ENCODE results near the gene NECTIN1. TPM values are rescaled to one million over a fixed set of nuclear protein-coding genes. Genes with fewer than 3 reads are reported as not detected.

The NECTIN1 gene
- total and polyA plus RNA-seq, 7 donors: 0.42 to 3.5 (median 1.7) TPM

DNA sequence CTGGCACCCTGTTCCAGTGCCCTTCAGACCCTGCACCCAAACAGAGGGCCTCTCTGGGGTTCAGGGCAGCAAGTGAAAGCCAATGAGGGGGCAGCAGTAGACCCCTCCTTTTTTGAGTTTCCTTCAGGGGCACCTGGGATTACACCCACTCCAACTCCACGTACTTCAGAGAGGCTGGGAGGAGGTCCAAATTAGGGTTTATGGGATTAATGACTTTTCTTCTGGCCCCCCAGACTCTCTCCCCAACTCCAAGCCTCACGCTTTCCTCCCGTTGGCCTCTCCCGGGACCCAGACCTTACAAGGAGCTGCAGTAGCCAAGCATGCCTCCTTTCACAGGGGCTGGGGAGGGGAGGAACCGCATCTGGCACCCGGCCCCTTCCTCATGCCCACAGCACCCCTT lies 101.7 kb downstream of the NECTIN1 start:
- no peak overlapping the region for H3K4me3 ChIP-seq
- TF ChIP-seq CTCF (IDR thresholded peaks at IDR 0.05): no peak
- 61 to 74% (median 63%) methylated on average over 6 of the region's 6 CpGs for WGBS, 3 donors
- H3K36me3 ChIP-seq (ENCODE audit: insufficient read depth in 1 of 2, low read depth in 1 of 2): no peaks in the 10 kb centered on the region
- H3K4me1 ChIP-seq: peaks cover 6% of the 10 kb centered on the region
- DNase-seq: peak in 1 of 2 donors; percentile 42
- no peak overlapping the region for H3K27ac ChIP-seq
- peaks cover 0 to 4% (median 0%) of the 10 kb centered on the region in 3 donors for H3K27me3 ChIP-seq (ENCODE audit: insufficient read depth in 3 of 3, low read length in 2 of 3)
- no peak for ATAC-seq
- no peaks in the 10 kb centered on the region for H3K9me3 ChIP-seq
- intact Hi-C loops (cut with DNase I): no loop called here

DNA sequence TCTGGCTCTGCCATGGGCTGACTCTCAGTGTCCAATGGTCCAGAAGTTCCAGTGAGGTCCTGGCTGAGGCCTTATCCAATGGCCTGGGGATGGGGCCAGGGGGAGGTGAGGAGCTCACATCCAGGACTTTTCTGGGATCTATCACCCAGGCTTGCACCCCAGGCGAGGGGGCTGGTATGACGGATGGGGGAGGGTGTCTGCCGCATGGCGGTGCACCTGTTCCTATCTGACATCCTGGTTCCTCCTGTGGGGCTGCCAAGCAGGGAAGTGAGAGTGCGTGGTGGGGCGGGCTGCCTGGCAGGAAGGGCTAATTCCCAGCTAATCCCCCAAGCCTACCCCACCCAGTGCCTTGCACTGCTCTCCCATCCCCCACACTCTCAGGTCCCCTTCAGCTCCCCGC lies 102.1 kb downstream of the NECTIN1 start:
- WGBS, 3 donors: 23 to 29% (median 24%) methylated on average over 7 of the region's 7 CpGs
- ATAC-seq: peak; percentile 29 to 81 (median 66)
- peaks cover 0 to 4% (median 0%) of the 10 kb centered on the region in 3 donors for H3K27me3 ChIP-seq (ENCODE audit: insufficient read depth in 3 of 3, low read length in 2 of 3)
- peaks cover 6% of the 10 kb centered on the region for H3K4me1 ChIP-seq
- no peak for TF ChIP-seq CTCF (IDR thresholded peaks at IDR 0.05)
- no peak overlapping the region for H3K27ac ChIP-seq
- no peaks in the 10 kb centered on the region for H3K9me3 ChIP-seq
- H3K4me3 ChIP-seq: no peak overlapping the region
- no peaks in the 10 kb centered on the region for H3K36me3 ChIP-seq (ENCODE audit: insufficient read depth in 1 of 2, low read depth in 1 of 2)
- intact Hi-C loops (cut with DNase I): no loop called here
- peak in 1 of 2 donors; percentile 45 for DNase-seq

GRCh38 chr11:119626197-119626841 lies 102.7 kb downstream of the NECTIN1 start:
- WGBS, 3 donors: 51 to 61% (median 53%) methylated on average over 7 of the region's 7 CpGs

GRCh38 chr11:119625206-119625978 lies 103.6 kb downstream of the NECTIN1 start:
- DNase-seq (peak in 1 of 2 donors; percentile 51), ATAC-seq (no peak)
- Histone ChIP-seq H3K4me1 (peaks cover 6% of the 10 kb centered on the region), H3K27ac (no peak overlapping the region), H3K27me3 (ENCODE audit: insufficient read depth in 3 of 3, low read length in 2 of 3) (peaks cover 0 to 4% (median 0%) of the 10 kb centered on the region in 3 donors), H3K4me3 (no peak overlapping the region), H3K36me3 (ENCODE audit: insufficient read depth in 1 of 2, low read depth in 1 of 2) (no peaks in the 10 kb centered on the region), H3K9me3 (no peaks in the 10 kb centered on the region)
- intact Hi-C loops (cut with DNase I): no loop called here
- WGBS, 3 donors: 69 to 72% (median 72%) methylated on average over 19 of the region's 19 CpGs
- TF ChIP-seq CTCF (IDR thresholded peaks at IDR 0.05): no peak

More at GRCh38 chr11:119626197-119626841, 102.7 kb downstream of the NECTIN1 start:
- Histone ChIP-seq H3K9me3 (no peaks in the 10 kb centered on the region), H3K4me3 (no peak overlapping the region), H3K27me3 (ENCODE audit: insufficient read depth in 3 of 3, low read length in 2 of 3) (peaks cover 0 to 4% (median 0%) of the 10 kb centered on the region in 3 donors), H3K4me1 (peaks cover 6% of the 10 kb centered on the region), H3K36me3 (ENCODE audit: insufficient read depth in 1 of 2, low read depth in 1 of 2) (no peaks in the 10 kb centered on the region), H3K27ac (no peak overlapping the region)
- no peak for TF ChIP-seq CTCF (IDR thresholded peaks at IDR 0.05)
- ATAC-seq (peak in 2 of 4 donors; percentile 22 to 26), DNase-seq (peak in 1 of 2 donors; percentile 29)
- intact Hi-C loops (cut with DNase I): no loop called here

Data from psoas muscle (tissue), 8 donors.